ENCODE measurements around the gene GALNTL6. TPM values are rescaled to one million over a fixed set of nuclear protein-coding genes. Genes with fewer than 3 reads are reported as not detected.
A peak's percentile ranks its signal among the peaks of the same experiment; 100 is the strongest.

GALNTL6 gene
- total and polyA plus RNA-seq, 2 experiments from 2014 or later: 0.38 to 0.40 TPM

GRCh38 chr4:172109466-172109865 lies 296.3 kb downstream of the GALNTL6 start:
- no peaks in the 10 kb centered on the region for H3F3A ChIP-seq (replicated peaks; ENCODE audit: low read depth)
- Mint-ChIP-seq H3K36me3 (ENCODE audit: low read depth) (no peaks in the 10 kb centered on the region), H3K27me3 (ENCODE audit: insufficient read depth, low read depth, poor library complexity) (no peaks in the 10 kb centered on the region), H3K4me1 (no peaks in the 10 kb centered on the region), H3K4me3 (no peak overlapping the region), H3K9me3 (no peaks in the 10 kb centered on the region), H3K27ac (no peak overlapping the region)
- ATAC-seq: no peak
- no peak overlapping the region for H3K27ac ChIP-seq (ENCODE audit: low read depth)
- no peaks in the 10 kb centered on the region for H3K79me2 ChIP-seq (replicated peaks; ENCODE audit: insufficient read depth)
- TF ChIP-seq POLR2AphosphoS5 (IDR thresholded peaks at IDR 0.05; ENCODE audit: low read depth): no peak
- no peak for TF ChIP-seq ZNF331 (CRISPR knock-in tag; IDR thresholded peaks at IDR 0.05; ENCODE audit: low read depth)
- TF ChIP-seq EZH2phosphoT487 (IDR thresholded peaks at IDR 0.05; ENCODE audit: unreplicated experiment): no peak
- no peak for TF ChIP-seq ZNF462 (CRISPR knock-in tag; IDR thresholded peaks at IDR 0.05)
- no peak for TF ChIP-seq EZH2 (IDR thresholded peaks at IDR 0.05; ENCODE audit: low read depth, unreplicated experiment)
- TF ChIP-seq NANOG (IDR thresholded peaks at IDR 0.05; ENCODE audit: borderline replicate concordance): no peak
- no peak for TF ChIP-seq CREB1 (CRISPR knock-in tag; IDR thresholded peaks at IDR 0.05; ENCODE audit: low read depth)
- TF ChIP-seq REST (IDR thresholded peaks at IDR 0.05; ENCODE audit: unreplicated experiment): no peak
- no peak overlapping the region for H3K4me2 ChIP-seq
- H3K27me3 ChIP-seq (ENCODE audit: insufficient read depth): no peaks in the 10 kb centered on the region
- no peaks in the 10 kb centered on the region for H3K4me1 ChIP-seq (ENCODE audit: insufficient read depth)
- H3K4me3 ChIP-seq: no peak overlapping the region
- H2AFZ ChIP-seq: no peak overlapping the region
- H3K9me2 ChIP-seq (ENCODE audit: insufficient read depth): peaks cover 3% of the 10 kb centered on the region; the same call in 1 of the 2 replicates
- no peaks in the 10 kb centered on the region for H3K36me3 ChIP-seq (ENCODE audit: insufficient read depth)
- no peaks in the 10 kb centered on the region for H4K20me1 ChIP-seq (replicated peaks; ENCODE audit: insufficient read depth)
- peak; percentile 6 for DNase-seq (ENCODE audit: low spot score)
